Measurements from ENCODE around the gene CALML5.

Gene CALML5

GRCh38 chr10:5532618-5533097 is 33.3 kb upstream of the CALML5 start:
- no peak for DNase-seq

- no peak for DNase-seq
These were observed 32.9 kb upstream of the CALML5 start for GRCh38 chr10:5532307-5532605.

GRCh38 chr10:5531558-5532306 is 32.4 kb upstream of the CALML5 start:
- DNase-seq: no peak

- DNase-seq: no peak
These were observed 31.6 kb upstream of the CALML5 start for GRCh38 chr10:5530846-5531557.

GRCh38 chr10:5530412-5530806 is 31.0 kb upstream of the CALML5 start:
- DNase-seq: no peak

- DNase-seq: no peak
These were observed 30.5 kb upstream of the CALML5 start for GRCh38 chr10:5529702-5530411.

- DNase-seq: no peak
These were observed 29.8 kb upstream of the CALML5 start for GRCh38 chr10:5528989-5529701.

- DNase-seq: no peak
These were observed 28.2 kb upstream of the CALML5 start for GRCh38 chr10:5527332-5528200.

GRCh38 chr10:5526691-5527331 is 27.4 kb upstream of the CALML5 start:
- DNase-seq: no peak

GRCh38 chr10:5525561-5526341 is 26.4 kb upstream of the CALML5 start:
- DNase-seq: no peak

GRCh38 chr10:5524641-5525560 is 25.5 kb upstream of the CALML5 start, which contains the start of gene CALML3:
Gene CALML3, plus strand, starts transcription at chr10:5524961. Its CDS starts 125 bp downstream, at chr10:5525086.
- no peak for DNase-seq

GRCh38 chr10:5523796-5524574 is 24.6 kb upstream of the CALML5 start:
- DNase-seq: no peak

- DNase-seq: no peak
These were observed 23.7 kb upstream of the CALML5 start for GRCh38 chr10:5522913-5523560.

- DNase-seq: no peak
These were observed 19.7 kb upstream of the CALML5 start for GRCh38 chr10:5519054-5519453.

GRCh38 chr10:5518143-5518542 is 18.8 kb upstream of the CALML5 start:
- no peak for DNase-seq

GRCh38 chr10:5517546-5517945 is 18.2 kb upstream of the CALML5 start:
- no peak for DNase-seq

- no peak for DNase-seq
These were observed 16.8 kb upstream of the CALML5 start for GRCh38 chr10:5515948-5516761.

Data from GDM1 (cell line).